GM18517 (cell line): ENCODE data around the gene LRRC8A.
"Not testable (repeated sequence)": the region's sequence is repeated elsewhere in the genome, so short reads cannot be mapped to it uniquely, and the experiment has no call there.

Experiments
- ATAC-seq: cut with Tn5 transposase; IDR thresholded peaks from one replicate; pipeline ENCODE4 v1.9.1; 2021; ENCODE audit warnings: mild to moderate bottlenecking, moderate library complexity; ENCODE audit not compliant: unreplicated experiment

Gene LRRC8A

GRCh38 chr9:128919402-128920089 lies 37.6 kb downstream of the LRRC8A start:
- ATAC-seq: no peak

DNA sequence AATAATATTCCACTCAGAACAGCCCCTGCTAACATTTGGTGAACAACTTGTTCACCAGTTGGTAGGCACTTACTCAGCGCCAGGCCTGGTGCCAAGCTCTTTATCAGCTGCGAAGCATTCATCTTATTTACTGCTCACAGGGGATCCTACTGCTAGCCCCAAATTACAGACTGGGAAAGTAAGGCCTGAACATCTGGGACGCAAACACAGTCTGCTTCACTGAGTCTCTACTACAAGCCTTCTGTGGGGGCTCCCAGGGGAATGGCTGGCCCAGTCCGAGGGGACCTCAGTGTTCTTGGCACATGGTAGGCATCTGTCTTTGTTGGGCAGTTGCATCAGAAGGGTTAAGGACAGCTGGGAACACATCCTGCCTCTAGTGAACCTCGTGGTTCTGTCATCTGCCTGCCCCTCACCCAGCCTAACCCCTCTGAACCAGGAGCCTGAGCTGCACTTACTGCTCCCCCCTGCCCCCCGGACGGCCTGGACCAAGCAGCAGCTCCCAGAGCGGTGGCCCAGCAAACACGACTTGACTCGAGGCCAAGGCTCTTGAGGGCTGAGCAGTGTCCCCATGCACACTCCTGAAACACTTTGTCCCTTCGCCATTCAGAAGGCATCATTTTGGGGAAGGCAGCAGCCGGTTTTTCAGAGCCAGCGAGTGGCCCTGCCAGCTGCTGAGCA lies 38.6 kb downstream of the LRRC8A start, which contains the start of gene PHYHD1:
Gene PHYHD1 (plus strand): TSS at position 602 of the 678 bp plus-strand sequence. CDS start 1,342 bp downstream, outside the sequence.
- ATAC-seq: no peak

DNA sequence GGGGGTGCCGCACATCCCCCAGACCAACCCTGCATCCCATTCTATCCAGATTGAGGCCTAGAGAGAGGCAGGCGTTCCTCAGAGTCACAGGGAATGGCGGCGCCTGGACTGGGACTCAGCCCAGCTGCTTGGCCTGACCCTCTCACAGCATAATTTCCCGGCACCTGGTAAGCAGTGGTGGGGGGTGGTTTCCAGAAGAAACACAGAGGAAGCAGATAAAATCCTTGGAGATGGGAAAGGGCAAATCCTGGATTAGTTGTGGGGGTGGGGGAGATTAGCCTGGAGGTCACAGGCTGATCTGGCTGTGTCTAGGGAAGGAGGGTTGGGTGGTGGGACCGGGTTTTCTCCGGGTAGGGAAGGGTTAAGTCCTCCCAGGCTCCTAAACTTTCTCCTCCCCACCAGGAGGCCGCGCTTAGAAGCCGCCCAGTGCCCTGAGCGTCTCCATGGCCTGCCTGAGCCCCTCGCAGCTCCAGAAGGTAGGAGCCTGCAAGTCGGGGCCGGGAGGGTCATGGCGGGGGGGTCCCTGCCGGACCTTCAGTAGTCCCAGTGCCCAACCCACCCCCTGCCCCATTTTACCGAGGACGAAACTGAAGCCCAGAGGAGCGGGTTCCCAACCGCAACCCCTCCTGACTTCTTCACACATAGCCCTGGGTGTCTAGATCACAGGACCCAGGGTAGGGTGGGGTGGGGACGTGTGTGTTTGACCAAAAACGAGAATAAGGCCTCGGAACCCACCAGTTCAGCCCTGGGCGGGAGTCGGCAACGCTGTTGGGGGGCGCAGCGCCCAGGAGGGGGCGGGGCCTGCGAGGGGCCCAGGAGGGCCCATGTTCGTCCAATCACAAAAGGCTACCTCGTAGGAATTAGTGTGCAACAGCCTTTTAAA lies 40.2 kb downstream of the LRRC8A start:
- ATAC-seq: no peak

DNA sequence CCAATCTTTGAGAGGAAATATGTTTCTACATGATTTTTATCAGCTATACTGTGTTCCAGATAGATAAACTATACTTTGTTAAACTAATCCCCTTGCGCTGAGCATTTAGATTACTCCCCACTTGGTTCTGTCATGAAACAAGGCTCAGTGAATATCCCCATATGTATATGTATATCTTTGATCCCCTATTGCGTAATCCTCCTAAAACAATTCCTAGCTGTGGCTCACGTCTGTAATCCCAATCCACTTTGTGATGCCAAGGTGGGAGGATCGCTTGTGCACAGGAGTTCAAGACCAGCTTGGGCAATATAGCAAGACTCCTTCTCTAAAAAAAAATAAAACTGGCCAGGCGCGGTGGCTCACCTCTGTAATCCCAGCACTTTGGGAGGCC lies 41.6 kb downstream of the LRRC8A start:
- ATAC-seq: no peak

- no peak for ATAC-seq
These were observed 45.9 kb downstream of the LRRC8A start for GRCh38 chr9:128927731-128928411.

DNA sequence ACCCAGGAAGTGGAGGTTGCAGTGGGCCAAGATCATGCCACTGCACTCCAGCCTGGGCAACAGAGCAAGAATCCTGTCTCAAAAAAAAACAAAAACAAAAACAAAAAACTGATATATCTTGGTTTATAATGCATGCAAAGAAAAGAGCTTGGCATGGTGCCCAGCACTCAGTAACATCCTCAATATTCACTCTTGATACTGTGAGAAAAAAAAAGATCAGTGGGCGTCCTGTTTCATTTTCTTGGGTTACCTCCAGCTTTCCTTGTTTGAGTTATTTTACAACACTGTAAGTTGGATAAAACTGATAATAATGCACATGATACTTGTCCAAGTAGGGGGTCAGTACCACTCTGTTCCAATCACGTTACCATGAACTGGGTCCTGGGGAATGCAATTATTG lies 46.7 kb downstream of the LRRC8A start:
- no peak for ATAC-seq

DNA sequence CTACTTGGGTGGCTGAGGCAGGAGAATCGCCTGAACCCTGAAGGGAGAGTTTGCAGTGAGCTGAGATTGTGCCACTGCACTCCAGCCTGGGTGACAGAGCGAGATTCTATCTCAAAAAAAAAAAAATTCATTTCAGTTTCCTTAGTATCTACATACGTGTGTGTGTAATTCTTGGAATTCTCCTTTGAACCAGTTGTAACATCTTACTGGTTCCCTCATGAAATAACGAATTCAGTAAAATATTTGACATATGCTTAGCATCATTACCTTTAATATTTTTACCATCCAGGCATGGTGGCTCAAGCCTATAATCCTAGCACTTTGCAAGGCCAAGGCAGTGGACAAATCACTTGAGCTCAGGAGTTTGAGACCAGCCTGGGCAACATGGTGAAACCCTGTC lies 47.6 kb downstream of the LRRC8A start:
- no peak for ATAC-seq

GRCh38 chr9:128933731-128934130 lies 51.8 kb downstream of the LRRC8A start:
- no peak for ATAC-seq

DNA sequence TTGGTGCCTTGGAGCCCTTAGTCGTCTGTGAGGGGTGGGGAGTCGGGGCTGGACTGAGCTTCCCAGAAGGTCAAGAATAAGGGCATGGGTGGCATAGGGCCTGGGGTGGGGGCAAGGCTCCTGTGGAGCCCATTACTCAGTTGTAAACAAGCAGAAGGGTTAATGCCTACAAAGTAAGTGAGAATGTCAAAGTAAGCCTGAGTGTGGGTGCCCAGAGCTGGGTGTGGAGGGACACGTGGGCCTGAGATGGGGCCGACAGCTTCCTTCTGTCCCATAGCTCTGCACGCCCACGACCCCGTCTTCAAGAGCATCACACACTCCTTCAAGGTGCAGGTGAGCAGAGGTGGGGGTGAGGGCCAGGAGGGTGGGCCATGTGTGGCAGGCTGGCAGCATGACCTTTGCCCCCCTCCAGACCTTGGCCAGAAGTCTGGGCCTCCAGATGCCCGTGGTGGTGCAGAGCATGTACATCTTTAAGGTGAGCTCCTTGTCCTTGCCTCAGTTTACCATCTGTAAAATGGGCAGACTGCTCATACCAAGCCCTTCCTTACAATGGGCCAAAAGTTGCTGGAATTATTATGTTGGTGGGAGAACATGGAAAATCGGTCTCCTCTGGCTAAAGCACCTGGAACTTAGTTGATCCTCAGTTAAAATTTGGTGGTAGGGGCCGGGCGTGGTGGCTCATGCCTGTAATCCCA lies 54.4 kb downstream of the LRRC8A start:
- no peak for ATAC-seq

- ATAC-seq: no peak
These were observed 55.6 kb downstream of the LRRC8A start for GRCh38 chr9:128937310-128938165.

DNA sequence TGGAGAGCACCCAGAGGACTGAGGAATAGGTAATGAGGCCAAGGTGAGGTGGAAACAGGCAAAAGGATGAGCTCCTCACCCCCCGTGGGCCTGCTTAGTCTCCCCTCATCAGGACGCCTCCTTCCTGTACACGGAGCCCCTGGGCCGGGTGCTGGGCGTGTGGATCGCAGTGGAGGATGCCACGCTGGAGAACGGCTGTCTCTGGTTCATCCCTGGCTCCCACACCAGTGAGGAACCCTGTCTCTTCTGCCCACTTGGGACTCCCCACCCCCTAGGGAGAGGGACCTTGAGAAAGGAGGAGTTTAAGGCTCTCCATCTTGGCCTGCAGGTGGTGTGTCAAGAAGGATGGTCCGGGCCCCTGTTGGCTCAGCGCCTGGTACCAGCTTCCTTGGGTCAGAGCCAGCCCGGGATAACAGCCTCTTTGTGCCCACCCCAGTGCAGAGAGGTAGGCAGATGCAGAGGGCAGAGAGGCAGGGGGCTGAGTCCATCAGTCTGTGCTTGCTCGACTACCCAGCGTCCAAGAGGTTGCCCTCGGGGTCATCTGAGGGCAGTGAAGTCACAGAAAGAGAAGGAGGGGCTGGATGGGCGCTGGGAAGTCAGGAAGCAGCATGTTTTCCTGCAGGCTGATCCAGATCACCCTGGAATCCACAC lies 58.5 kb downstream of the LRRC8A start:
- no peak for ATAC-seq

DNA sequence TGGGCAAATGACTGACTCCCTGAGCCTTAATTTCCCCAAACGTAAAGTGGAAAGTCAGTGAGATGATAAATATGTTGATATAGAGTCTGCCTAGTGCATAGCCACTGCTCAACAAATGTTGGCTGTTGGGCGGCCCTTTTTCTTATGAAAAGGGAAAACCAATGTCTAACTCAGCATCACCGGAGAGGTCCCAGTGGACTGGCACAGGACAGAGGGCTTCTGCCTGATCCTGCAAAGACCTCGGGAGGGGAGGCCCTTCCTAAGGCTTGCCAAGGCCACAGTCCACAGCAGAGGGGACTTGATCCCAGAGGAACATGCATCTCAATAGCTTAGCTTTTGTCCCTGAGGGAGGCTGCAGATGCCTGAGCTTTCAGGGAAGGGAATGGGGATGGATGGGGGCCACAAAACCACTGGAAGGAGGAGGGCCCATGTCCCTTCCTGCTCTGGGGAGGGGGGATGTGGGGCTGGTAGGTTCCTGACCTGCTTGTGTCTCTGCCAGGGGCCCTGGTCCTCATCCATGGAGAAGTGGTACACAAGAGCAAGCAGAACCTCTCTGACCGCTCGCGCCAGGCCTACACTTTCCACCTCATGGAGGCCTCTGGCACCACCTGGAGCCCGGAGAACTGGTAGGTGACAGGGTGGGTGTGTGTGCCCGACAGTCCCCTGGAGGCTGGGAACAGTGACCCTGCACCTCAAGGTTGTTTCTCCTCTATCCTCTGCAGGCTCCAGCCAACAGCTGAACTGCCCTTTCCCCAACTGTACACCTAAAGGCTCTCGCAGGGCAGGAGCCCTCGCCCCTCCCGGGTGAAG lies 59.2 kb downstream of the LRRC8A start:
- ATAC-seq: no peak

- no peak for ATAC-seq
These were observed 62.1 kb downstream of the LRRC8A start for GRCh38 chr9:128943832-128944620.

GRCh38 chr9:128944966-128945365 lies 63.0 kb downstream of the LRRC8A start:
- ATAC-seq: not testable (repeated sequence)

DNA sequence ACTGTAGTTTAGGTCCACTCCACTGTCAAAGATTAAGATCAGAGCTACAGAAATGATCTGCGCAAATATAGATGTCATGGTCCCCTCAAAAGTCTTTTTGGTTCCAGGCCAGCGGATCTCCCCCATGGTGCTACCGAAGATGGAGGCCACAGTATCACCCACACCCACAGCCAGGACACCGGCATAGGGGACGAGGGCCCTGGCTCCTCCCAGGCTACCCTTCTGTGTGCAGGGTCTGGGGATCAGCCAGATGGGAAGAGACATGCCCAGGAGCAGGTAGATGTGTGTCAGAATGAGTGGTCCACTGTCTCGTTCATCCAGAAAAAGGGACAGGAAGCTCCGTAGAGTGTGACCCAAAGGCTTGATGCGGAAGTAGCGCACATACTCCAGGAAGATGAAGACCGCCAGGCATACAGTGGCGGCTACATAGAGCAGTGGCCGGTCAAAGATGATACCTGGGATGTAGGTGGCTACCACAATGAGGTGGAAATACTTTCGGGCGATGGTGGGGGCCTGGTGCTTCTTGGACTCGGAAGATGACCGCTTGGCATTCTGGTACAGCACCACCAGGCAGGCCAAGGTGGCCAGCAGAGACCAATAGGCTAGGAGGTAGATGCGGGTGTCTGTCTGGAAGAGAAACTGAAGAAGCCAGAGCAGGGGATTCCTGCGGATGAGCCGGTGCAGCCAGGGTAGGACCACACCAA lies 64.0 kb downstream of the LRRC8A start:
- no peak for ATAC-seq

DNA sequence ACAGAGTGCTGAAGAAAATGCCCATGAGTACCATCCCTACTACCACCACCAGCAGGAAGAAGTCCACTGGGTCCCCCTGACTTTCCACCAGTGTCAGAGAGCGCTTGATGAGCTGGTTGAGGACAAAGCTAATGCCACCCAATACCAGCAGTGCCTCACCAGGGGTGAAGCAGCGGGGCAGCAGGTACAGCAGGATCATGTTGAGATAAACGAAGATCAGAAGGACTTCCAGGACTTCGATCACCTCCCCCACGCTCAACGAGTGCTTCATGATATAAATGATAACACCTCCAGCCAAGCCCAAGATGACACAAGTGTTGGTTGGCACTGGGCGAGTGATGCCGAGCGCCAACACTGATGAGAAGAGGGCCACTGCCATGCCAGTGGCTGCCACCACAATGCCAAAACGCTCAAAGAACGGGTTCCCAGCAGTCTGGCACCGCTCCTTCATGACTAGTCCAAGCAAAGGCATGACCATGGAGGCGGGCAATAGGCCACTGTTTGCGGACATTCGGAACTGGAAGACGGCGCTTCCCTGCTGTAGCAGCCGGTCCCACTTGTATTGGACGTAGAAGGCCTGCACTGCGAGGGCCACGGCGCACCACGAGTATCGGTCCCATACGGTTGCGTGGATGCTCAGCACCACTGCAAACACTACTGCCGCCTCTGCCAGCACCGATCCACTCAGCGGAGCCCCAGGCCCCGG lies 64.8 kb downstream of the LRRC8A start:
- peak; percentile 20 for ATAC-seq
